Mesenchymal stem cell (in vitro differentiated cells and primary cell): ENCODE results near the gene ZDHHC13.

Experiments used
- DNase-seq: peaks from one replicate; pipeline ENCODE4 v3.0.0-alpha.2; 2013
- H2AFZ ChIP-seq: one replicate; pipeline ENCODE4 v1.6.1; 2013; ENCODE audit warnings: low read depth, mild to moderate bottlenecking, control low read depth, inconsistent platforms, low read length, moderate library complexity
- H2AK5ac ChIP-seq: 2 replicates; pipeline ENCODE4 v1.6.1; 2013; ENCODE audit warnings: low read length, moderate library complexity, mild to moderate bottlenecking, inconsistent platforms; ENCODE audit not compliant: severe bottlenecking
- H2BK120ac ChIP-seq: one replicate; pipeline ENCODE4 v1.6.1; 2013; ENCODE audit warnings: low read depth, mild to moderate bottlenecking, inconsistent platforms, low read length, moderate library complexity
- H2BK12ac ChIP-seq, 2 experiments: one replicate each; pipeline ENCODE4 v1.6.1; 2013; ENCODE audit warnings: inconsistent platforms in 2 of 2, low read length in 2 of 2, mild to moderate bottlenecking in 2 of 2, moderate library complexity in 2 of 2, control low read depth in 1 of 2
- H2BK15ac ChIP-seq: one replicate; pipeline ENCODE4 v1.6.1; 2013; ENCODE audit warnings: mild to moderate bottlenecking, low read depth, inconsistent platforms; ENCODE audit not compliant: poor library complexity, severe bottlenecking
- H2BK5ac ChIP-seq: 2 replicates; pipeline ENCODE4 v1.6.1; 2013; ENCODE audit warnings: low read depth, mild to moderate bottlenecking, low read length, control low read depth, inconsistent platforms; ENCODE audit not compliant: poor library complexity, severe bottlenecking
- H3K14ac ChIP-seq, 2 experiments: one replicate each; pipeline ENCODE4 v1.6.1; 2013; ENCODE audit warnings: inconsistent platforms in 2 of 2, low read length in 2 of 2, control low read depth in 1 of 2, mild to moderate bottlenecking in 1 of 2, moderate library complexity in 1 of 2
- H3K18ac ChIP-seq, 2 experiments: one replicate each; pipeline ENCODE4 v1.6.1; 2013; ENCODE audit warnings: inconsistent platforms in 2 of 2, low read length in 2 of 2, control low read depth in 1 of 2, low read depth in 1 of 2, mild to moderate bottlenecking in 1 of 2
- H3K23ac ChIP-seq, 2 experiments: one replicate each; pipeline ENCODE4 v1.6.1; 2013; ENCODE audit warnings: inconsistent platforms in 2 of 2, low read length in 2 of 2, mild to moderate bottlenecking in 2 of 2, moderate library complexity in 2 of 2, control low read depth in 1 of 2
- H3K27ac ChIP-seq: 2 replicates; pipeline ENCODE4 v1.5.1; 2013; ENCODE audit warnings: mild to moderate bottlenecking, moderate library complexity, low read length, control low read depth, inconsistent platforms; ENCODE audit not compliant: poor library complexity, severe bottlenecking
- H3K27me3 ChIP-seq, 2 experiments: 2 replicates each; pipeline versions ENCODE4 v1.6.1 to v1.7.0; 2013; ENCODE audit warnings: low read length in 2 of 2, mild to moderate bottlenecking in 2 of 2, moderate library complexity in 2 of 2, control low read depth in 1 of 2, inconsistent platforms in 1 of 2; ENCODE audit not compliant: control insufficient read depth in 1 of 2, insufficient read depth in 1 of 2
- H3K36me3 ChIP-seq, 2 experiments: 2 replicates each; pipeline versions ENCODE4 v1.6.1 to v1.7.0; 2013; ENCODE audit warnings: low read length in 2 of 2, control low read depth in 1 of 2, inconsistent platforms in 1 of 2, low read depth in 1 of 2, mild to moderate bottlenecking in 1 of 2; ENCODE audit not compliant: insufficient read depth in 2 of 2, control insufficient read depth in 1 of 2
- H3K4ac ChIP-seq, 2 experiments: one replicate each; pipeline ENCODE4 v1.6.1; 2013; ENCODE audit warnings: inconsistent platforms in 2 of 2, low read length in 2 of 2, mild to moderate bottlenecking in 2 of 2, moderate library complexity in 2 of 2, control low read depth in 1 of 2, low read depth in 1 of 2
- H3K4me1 ChIP-seq: 2 replicates; pipeline ENCODE4 v1.6.1; 2013; ENCODE audit warnings: low read depth, low read length, control low read depth; ENCODE audit not compliant: control insufficient read depth, insufficient read depth
- H3K4me2 ChIP-seq: 2 replicates; pipeline ENCODE4 v1.6.1; 2013; ENCODE audit warnings: low read length, mild to moderate bottlenecking, inconsistent platforms; ENCODE audit not compliant: poor library complexity, severe bottlenecking
- H3K4me3 ChIP-seq, 2 experiments: 2 replicates each; pipeline versions ENCODE4 v1.5.1 to v1.7.0; 2013; ENCODE audit warnings: low read length in 2 of 2, mild to moderate bottlenecking in 2 of 2, control low read depth in 1 of 2, low read depth in 1 of 2; ENCODE audit not compliant: insufficient read depth in 1 of 2
- H3K79me1 ChIP-seq: replicated peaks from 2 replicates; pipeline ENCODE4 v1.6.1; 2013; ENCODE audit warnings: mild to moderate bottlenecking, control low read depth, low read length, inconsistent platforms; ENCODE audit not compliant: poor library complexity, severe bottlenecking
- H3K9ac ChIP-seq: 2 replicates; pipeline ENCODE4 v1.7.0; 2013; ENCODE audit warnings: mild to moderate bottlenecking, low read length, moderate library complexity
- H3K9me3 ChIP-seq: 2 replicates; pipeline ENCODE4 v1.7.0; 2013; ENCODE audit warnings: mild to moderate bottlenecking, low read length; ENCODE audit not compliant: control insufficient read depth
- H4K8ac ChIP-seq: one replicate; pipeline ENCODE4 v1.6.1; 2013; ENCODE audit warnings: inconsistent platforms, mild to moderate bottlenecking, low read length, moderate library complexity
- H4K91ac ChIP-seq: one replicate; pipeline ENCODE4 v1.6.1; 2013; ENCODE audit warnings: mild to moderate bottlenecking, low read length, inconsistent platforms
- WGBS: methylation state at CpG from one replicate; pipeline ENCODE4 v1.1.7; 2013; ENCODE audit warnings: mixed read lengths; 5-methylcytosine and 5-hydroxymethylcytosine counted together

Gene ZDHHC13

DNA sequence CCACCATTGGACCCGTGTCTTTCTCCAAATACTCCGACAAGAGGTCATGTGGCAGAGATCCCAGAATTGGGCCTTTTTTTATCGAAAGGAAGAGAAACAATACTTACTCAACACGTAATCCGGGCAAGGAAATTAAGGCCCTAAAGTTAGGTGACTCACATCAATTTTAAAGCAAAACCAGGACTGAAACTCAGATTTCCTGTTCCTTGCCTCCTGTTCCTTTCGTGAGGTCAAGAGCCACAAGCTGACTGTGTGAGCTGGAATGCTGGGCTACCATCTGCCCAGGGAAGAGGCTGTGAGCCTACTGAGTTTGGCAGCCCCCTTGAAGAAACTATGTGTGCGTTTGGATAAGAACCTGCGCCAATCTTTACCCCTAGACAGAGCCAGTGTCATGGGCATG is 29.3 kb upstream of the ZDHHC13 start:
- no peak overlapping the region for H3K4ac ChIP-seq
- no peak overlapping the region for H2BK12ac ChIP-seq
- no peak overlapping the region for H3K14ac ChIP-seq
- no peak overlapping the region for H2AK5ac ChIP-seq
- no peak overlapping the region for H2AFZ ChIP-seq
- H3K4me3 ChIP-seq: no peak overlapping the region
- no peak overlapping the region for H2BK15ac ChIP-seq
- no peaks in the 10 kb centered on the region for H3K9me3 ChIP-seq
- no peak overlapping the region for H3K27ac ChIP-seq
- H2BK5ac ChIP-seq: no peak overlapping the region
- peaks cover 12 to 24% of the 10 kb centered on the region in 2 experiments for H3K27me3 ChIP-seq
- H2BK120ac ChIP-seq: no peak overlapping the region
- no peaks in the 10 kb centered on the region for H3K36me3 ChIP-seq
- H3K79me1 ChIP-seq: no peaks in the 10 kb centered on the region
- peaks cover 2% of the 10 kb centered on the region for H3K4me1 ChIP-seq
- 25% methylated on average over 8 of the region's 8 CpGs for WGBS
- H4K91ac ChIP-seq: no peak overlapping the region
- peak overlapping the region in 1 of 2 experiments; percentile 37 for H3K18ac ChIP-seq
- H3K23ac ChIP-seq: no peak overlapping the region
- no peak overlapping the region for H3K9ac ChIP-seq
- peak; percentile 74 for DNase-seq
- H4K8ac ChIP-seq: no peak overlapping the region
- H3K4me2 ChIP-seq: no peak overlapping the region

DNA sequence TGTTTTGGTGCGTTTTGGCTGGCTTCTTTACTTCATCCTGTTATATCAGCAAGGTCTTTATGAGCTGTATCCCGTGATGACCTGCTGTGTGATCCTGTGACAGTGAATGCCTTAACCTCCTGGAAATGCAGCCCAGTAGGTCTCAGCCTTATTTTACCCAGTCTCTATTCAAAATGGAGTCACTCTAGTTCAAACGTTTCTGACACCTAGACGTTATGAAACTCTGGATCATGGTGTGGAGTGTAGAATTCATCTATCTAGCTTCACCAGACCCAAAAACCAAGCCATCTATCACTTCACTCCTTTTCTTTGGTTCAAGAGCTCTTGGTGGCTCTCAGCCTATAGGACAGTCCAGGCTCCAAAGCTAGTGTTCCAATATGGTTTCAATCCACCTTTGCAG is 28.2 kb upstream of the ZDHHC13 start:
- Histone ChIP-seq H2BK120ac (no peak overlapping the region), H3K9me3 (no peaks in the 10 kb centered on the region), H3K27ac (no peak overlapping the region), H2AK5ac (no peak overlapping the region), H2AFZ (no peak overlapping the region), H3K9ac (no peak overlapping the region), H3K23ac (no peak overlapping the region), H3K4ac (no peak overlapping the region), H3K14ac (no peak overlapping the region), H2BK12ac (no peak overlapping the region), H2BK15ac (no peak overlapping the region), H3K4me2 (no peak overlapping the region), H3K4me1 (peaks cover 2% of the 10 kb centered on the region), H3K18ac (no peak overlapping the region), H3K4me3 (no peak overlapping the region), H3K36me3 (no peaks in the 10 kb centered on the region), H4K91ac (no peak overlapping the region), H3K27me3 (peaks cover 9 to 33% of the 10 kb centered on the region in 2 experiments), H2BK5ac (no peak overlapping the region), H3K79me1 (no peaks in the 10 kb centered on the region), H4K8ac (no peak overlapping the region)
- DNase-seq: no peak
- 77% methylated on average over 4 of the region's 4 CpGs for WGBS

DNA sequence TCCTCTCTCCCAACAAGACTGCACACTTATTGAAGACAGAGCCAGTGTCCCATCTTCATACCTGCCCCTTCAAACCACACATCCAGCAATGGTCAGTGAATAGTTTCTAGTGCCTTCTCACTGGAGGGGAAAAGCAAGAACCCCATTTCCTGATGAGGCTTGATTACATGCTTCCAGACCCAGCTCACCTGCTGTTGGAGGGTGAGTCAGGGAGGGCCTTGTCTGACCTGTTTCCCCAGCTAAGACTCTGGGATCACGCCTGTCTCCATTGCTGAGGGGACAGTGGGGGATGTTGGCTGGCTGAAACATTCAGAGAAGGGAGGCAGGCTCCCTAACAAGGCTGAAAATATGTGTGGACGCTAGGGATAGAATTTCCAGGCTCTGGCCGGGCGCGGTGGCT is 27.5 kb upstream of the ZDHHC13 start:
- Histone ChIP-seq H3K23ac (no peak overlapping the region), H2BK120ac (no peak overlapping the region), H2BK12ac (peak overlapping the region; percentile 2 to 71), H3K4me3 (no peak overlapping the region), H2AK5ac (no peak overlapping the region), H3K4me1 (peaks cover 5% of the 10 kb centered on the region), H4K8ac (no peak overlapping the region), H4K91ac (peak overlapping the region; percentile 32), H3K4ac (peak overlapping the region in 1 of 2 experiments; percentile 28), H3K79me1 (no peaks in the 10 kb centered on the region), H2BK5ac (no peak overlapping the region), H3K9ac (no peak overlapping the region), H3K27ac (no peak overlapping the region), H2BK15ac (no peak overlapping the region), H3K4me2 (no peak overlapping the region), H3K9me3 (no peaks in the 10 kb centered on the region), H3K36me3 (no peaks in the 10 kb centered on the region), H2AFZ (no peak overlapping the region), H3K14ac (peak overlapping the region in 1 of 2 experiments; percentile 22), H3K18ac (no peak overlapping the region), H3K27me3 (peaks cover 7 to 33% of the 10 kb centered on the region in 2 experiments)
- 90% methylated on average over 2 of the region's 5 CpGs for WGBS
- DNase-seq: no peak

DNA sequence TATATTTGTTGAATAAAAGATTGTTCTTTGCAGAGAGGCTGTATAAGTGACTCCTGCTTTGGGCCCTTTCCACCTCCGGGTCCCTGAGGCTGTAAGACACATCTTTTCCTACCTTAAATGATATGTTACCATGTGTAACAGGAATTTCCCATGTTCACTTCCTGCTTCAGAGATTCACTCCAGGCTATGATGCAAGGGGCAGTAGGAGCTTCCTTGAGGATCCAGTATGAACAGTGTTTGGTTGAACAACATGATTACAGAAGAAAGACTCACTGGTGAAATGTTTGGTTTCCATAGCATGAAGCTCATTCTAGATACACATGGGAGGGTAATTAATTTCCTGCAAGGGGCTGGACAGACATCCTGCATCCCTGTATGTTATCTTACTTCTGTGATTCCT is 25.6 kb upstream of the ZDHHC13 start:
- Histone ChIP-seq H3K36me3 (no peaks in the 10 kb centered on the region), H3K4me2 (no peak overlapping the region), H2BK5ac (no peak overlapping the region), H4K8ac (no peak overlapping the region), H3K4ac (no peak overlapping the region), H2AK5ac (no peak overlapping the region), H2AFZ (no peak overlapping the region), H3K9me3 (no peaks in the 10 kb centered on the region), H3K79me1 (no peaks in the 10 kb centered on the region), H3K9ac (no peak overlapping the region), H4K91ac (no peak overlapping the region), H3K23ac (no peak overlapping the region), H3K27ac (no peak overlapping the region), H3K18ac (no peak overlapping the region), H3K4me1 (peaks cover 5% of the 10 kb centered on the region), H3K14ac (no peak overlapping the region), H3K4me3 (no peak overlapping the region), H2BK12ac (no peak overlapping the region), H3K27me3 (peaks cover 7 to 39% of the 10 kb centered on the region in 2 experiments), H2BK15ac (no peak overlapping the region), H2BK120ac (peak overlapping the region; percentile 44)
- DNase-seq: peak; percentile 30
- WGBS: no CpG with 5 or more reads among the region's 1 CpG
